IMR-90 (cell line): ENCODE data around the gene NXF1. TPM values are rescaled to one million over a fixed set of nuclear protein-coding genes. Genes with fewer than 3 reads are reported as not detected.

Source experiments
- ATAC-seq: fragments of 200-7000 bp; cut with Tn5 transposase; 2 replicates; pipeline ENCODE4 v1.9.1; 2020; ENCODE audit warnings: low read depth, mild to moderate bottlenecking, moderate library complexity
- BruUV-seq: library from RNA; stranded (reverse); fragments of 400-500 nt; replicated peaks from 2 replicates; lab custom pipeline; 2021; lab: Mats Ljungman, UMichigan
- CTCF ChIA-PET: fragments of 300-600 bp; formaldehyde crosslinking; extraction: SDS; loops from one replicate; lab custom pipeline; 2021; ENCODE audit warnings: antibody characterized with exemption; lab: Yijun Ruan, JAX
- POLR2A ChIA-PET: fragments of 300-600 bp; sonication (Branson Sonifier 250); formaldehyde crosslinking; loops from one replicate; lab custom pipeline; 2022; ENCODE audit warnings: antibody characterized with exemption; ENCODE audit not compliant: unreplicated experiment; lab: Charles Lee
- DNase-seq: peaks from one replicate; pipeline ENCODE4 v3.0.0; 2013
- H2AFZ ChIP-seq: replicated peaks from 2 replicates; pipeline ENCODE3; 2013; ENCODE audit warnings: low read length, mild to moderate bottlenecking; ENCODE audit not compliant: poor library complexity
- H2AK5ac ChIP-seq: 2 replicates; pipeline ENCODE4 v1.6.1; 2013; ENCODE audit warnings: low read depth, low read length, inconsistent platforms
- H2AK9ac ChIP-seq: replicated peaks from 2 replicates; pipeline ENCODE3; 2013; ENCODE audit warnings: mild to moderate bottlenecking, low read depth, low read length, moderate library complexity; ENCODE audit not compliant: poor library complexity
- H2BK120ac ChIP-seq: 2 replicates; pipeline ENCODE4 v1.6.1; 2013; ENCODE audit warnings: low read depth, low read length, inconsistent platforms
- H2BK15ac ChIP-seq: 3 replicates; pipeline ENCODE4 v1.6.1; 2013; ENCODE audit warnings: low read depth, low read length, inconsistent platforms
- H2BK20ac ChIP-seq: 2 replicates; pipeline ENCODE4 v1.6.1; 2013; ENCODE audit warnings: low read depth, mild to moderate bottlenecking, inconsistent platforms, low read length, moderate library complexity
- H2BK5ac ChIP-seq: 2 replicates; pipeline ENCODE4 v1.6.1; 2013; ENCODE audit warnings: mild to moderate bottlenecking, low read depth, low read length, inconsistent platforms; ENCODE audit not compliant: poor library complexity, severe bottlenecking
- H3K14ac ChIP-seq: replicated peaks from 2 replicates; pipeline ENCODE4 v1.6.1; 2013; ENCODE audit warnings: low read depth, low read length, inconsistent platforms
- H3K18ac ChIP-seq: 2 replicates; pipeline ENCODE4 v1.6.1; 2013; ENCODE audit warnings: low read depth, low read length, control low read depth
- H3K23ac ChIP-seq: 2 replicates; pipeline ENCODE4 v1.6.1; 2013; ENCODE audit warnings: low read depth, low read length, inconsistent platforms
- H3K27ac ChIP-seq: 2 replicates; pipeline ENCODE4 v1.5.1; 2013; ENCODE audit warnings: mild to moderate bottlenecking, control low read depth, low read length; ENCODE audit not compliant: insufficient read depth
- H3K27me3 ChIP-seq: 2 replicates; pipeline ENCODE4 v1.6.1; 2013; ENCODE audit warnings: low read length; ENCODE audit not compliant: control insufficient read depth, insufficient read depth
- H3K36me3 ChIP-seq: 2 replicates; pipeline ENCODE4 v1.6.1; 2013; ENCODE audit warnings: low read length, mixed read lengths; ENCODE audit not compliant: control insufficient read depth, insufficient read depth
- H3K4ac ChIP-seq: 2 replicates; pipeline ENCODE4 v1.6.1; 2013; ENCODE audit warnings: low read depth, low read length, inconsistent platforms
- H3K4me1 ChIP-seq: 2 replicates; pipeline ENCODE4 v1.6.1; 2013; ENCODE audit warnings: low read length, mixed read lengths; ENCODE audit not compliant: control insufficient read depth, insufficient read depth
- H3K4me2 ChIP-seq: 2 replicates; pipeline ENCODE4 v1.6.1; 2013; ENCODE audit warnings: low read depth, mild to moderate bottlenecking, control low read depth, low read length, moderate library complexity
- H3K4me3 ChIP-seq: 2 replicates; pipeline ENCODE4 v1.5.1; 2013; ENCODE audit warnings: low read depth, mild to moderate bottlenecking, control low read depth, low read length, moderate library complexity; ENCODE audit not compliant: insufficient read depth
- H3K56ac ChIP-seq: 2 replicates; pipeline ENCODE4 v1.6.1; 2013; ENCODE audit warnings: low read length, inconsistent platforms; ENCODE audit not compliant: insufficient read depth; ENCODE audit errors: extremely low read depth
- H3K79me1 ChIP-seq, 2 experiments: 2 replicates each; pipeline ENCODE4 v1.6.1; 2013; ENCODE audit warnings: low read length in 2 of 2, inconsistent platforms in 1 of 2, low read depth in 1 of 2
- H3K9ac ChIP-seq: 2 replicates; pipeline ENCODE4 v1.6.1; 2013; ENCODE audit warnings: low read depth, low read length, control low read depth
- H3K9me1 ChIP-seq: 2 replicates; pipeline ENCODE4 v1.6.1; 2013; ENCODE audit warnings: low read length, inconsistent platforms; ENCODE audit not compliant: insufficient read depth
- H3K9me3 ChIP-seq: 2 replicates; pipeline ENCODE4 v1.6.1; 2013; ENCODE audit warnings: low read length; ENCODE audit not compliant: control insufficient read depth, insufficient read depth
- H4K20me1 ChIP-seq: 2 replicates; pipeline ENCODE4 v1.6.1; 2013; ENCODE audit warnings: low read length, inconsistent platforms; ENCODE audit not compliant: insufficient read depth
- H4K5ac ChIP-seq: 2 replicates; pipeline ENCODE4 v1.6.1; 2013; ENCODE audit warnings: mild to moderate bottlenecking, low read depth, low read length, control low read depth
- H4K8ac ChIP-seq, 2 experiments: 2 replicates each; pipeline ENCODE4 v1.6.1; 2013; ENCODE audit warnings: low read depth in 2 of 2, low read length in 2 of 2, control low read depth in 1 of 2, inconsistent platforms in 1 of 2
- H4K91ac ChIP-seq: 2 replicates; pipeline ENCODE4 v1.6.1; 2013; ENCODE audit warnings: low read depth, low read length, inconsistent platforms; ENCODE audit not compliant: insufficient read depth
- MAFK ChIP-seq: IDR thresholded peaks from 2 replicates; pipeline ENCODE4 v1.6.1; 2012; ENCODE audit warnings: low read depth, low read length, improper control_type of control experiment
- WGBS, 2 experiments: methylation state at CpG; one replicate each; pipeline versions ENCODE4 v1.1.5 to v1.1.7; 2013; ENCODE audit warnings: missing lambda C conversion rate in 2 of 2; ENCODE audit not compliant: insufficient read length in 1 of 2; ENCODE audit errors: extremely low coverage in 2 of 2; 5-methylcytosine and 5-hydroxymethylcytosine counted together
- dilution Hi-C: fragments of 300-500 bp; cut with HindIII; formaldehyde crosslinking; loops from one replicate; pipeline ENCODE4 v1.14.3; 2018; ENCODE audit warnings: low sequenced_read_pairs; ENCODE audit not compliant: unreplicated experiment
- in situ Hi-C: fragments of 300-500 bp; cut with MboI; formaldehyde crosslinking; loops from 3 replicates; pipeline ENCODE4 v1.14.3; 2019; ENCODE audit warnings: low sequenced_read_pairs, inconsistent platforms, mixed read lengths
- intact Hi-C: fragments of 100-400 bp; cut with micrococcal nuclease; formaldehyde crosslinking; loops from 2 replicates; pipeline ENCODE4 v1.10.0; 2022
- polyA plus RNA-seq, 3 experiments: library from polyadenylated mRNA; depleted of rRNA; stranded (reverse); fragments of >200 nt; gene quantifications; 2 replicates each; pipeline ENCODE4 v1.2.3, GENCODE V29; 2012; ENCODE audit warnings: low replicate concordance in 1 of 3
- total RNA-seq: library from RNA; depleted of rRNA; stranded (reverse); fragments of >200 nt; gene quantifications from 2 replicates; pipeline ENCODE4 v1.2.3, GENCODE V29; 2012

The NXF1 gene
- total and polyA plus RNA-seq, 2 of the 4 experiments (the other 2 are of a cell fraction) = 26.3 to 97.4 TPM

DNA sequence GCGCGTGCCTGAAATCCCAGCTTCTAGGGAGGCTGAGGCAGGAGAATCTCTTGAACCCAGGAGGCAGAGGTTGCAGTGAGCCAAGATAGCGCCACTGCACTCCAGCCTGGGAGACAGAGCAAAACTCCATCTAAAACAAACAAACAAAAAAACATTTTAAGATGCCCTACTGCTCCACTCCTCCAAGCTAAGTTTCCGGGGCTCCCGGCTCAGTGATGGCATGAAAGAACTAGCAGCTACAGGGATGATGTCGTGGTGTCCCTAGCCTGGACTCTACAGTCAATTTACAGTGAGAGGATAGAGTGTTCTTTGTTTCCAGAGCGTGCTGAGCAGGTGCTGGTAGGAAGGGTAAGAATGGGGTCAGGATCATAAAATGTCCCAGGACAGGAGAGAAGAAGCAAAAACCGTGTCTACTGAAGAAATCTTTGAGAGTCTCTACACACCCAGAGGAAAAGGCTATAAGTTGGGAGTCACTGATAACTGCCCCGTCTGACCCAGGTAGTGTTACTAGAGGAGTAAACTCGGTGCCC is 50.1 kb downstream of the NXF1 start:
- no peak overlapping the region for H2AFZ ChIP-seq

More for the DNA sequence above, 50.1 kb downstream of the NXF1 start:
- Histone ChIP-seq H3K27ac (no peak overlapping the region), H4K20me1 (no peaks in the 10 kb centered on the region), H3K4ac (no peak overlapping the region), H3K4me1 (no peaks in the 10 kb centered on the region), H2BK15ac (no peak overlapping the region), H2BK20ac (no peak overlapping the region), H3K27me3 (no peaks in the 10 kb centered on the region), H3K79me1 (peaks cover 9 to 30% of the 10 kb centered on the region in 2 experiments; a peak in 3 of 4 replicates), H3K4me2 (no peak overlapping the region), H3K36me3 (peaks cover 12% of the 10 kb centered on the region), H3K23ac (no peak overlapping the region), H2BK120ac (no peak overlapping the region), H2AK5ac (no peak overlapping the region), H4K8ac (no peak overlapping the region), H4K91ac (no peak overlapping the region), H3K9me1 (peaks cover 3% of the 10 kb centered on the region; the same call in 1 of the 2 replicates), H3K4me3 (no peak overlapping the region), H4K5ac (no peak overlapping the region), H3K14ac (no peak overlapping the region), H2AK9ac (no peak overlapping the region), H3K56ac (no peak overlapping the region), H3K9ac (no peak overlapping the region), H3K9me3 (no peaks in the 10 kb centered on the region), H3K18ac (no peak overlapping the region), H2BK5ac (no peak overlapping the region)
- dilution Hi-C loops = no loop called here
- DNase-seq = no peak
- CTCF ChIA-PET = interaction anchor here (0.5 kb wide), 1 partner anchor 64 kb away, joined by 3 read pairs; no protein-coding TSS in a partner anchor
- BruUV-seq = no TSS peak
- intact Hi-C loops = no loop called here
- POLR2A ChIA-PET = no interaction called here
- no peak for ATAC-seq
- no peak for TF ChIP-seq MAFK
- in situ Hi-C loops = no loop called here
- 100% methylated on average over 1 of the region's 10 CpGs; no CpG with 5 or more reads in 1 of the 2 experiments for WGBS, 2 experiments
